B cell (primary cell): ENCODE data around the gene CDHR2.

ENCODE experiments used
- EZH2 ChIP-seq: IDR thresholded peaks from 2 replicates; pipeline ENCODE4 v1.6.1; 2012; ENCODE audit warnings: borderline replicate concordance, low read depth, mild to moderate bottlenecking, moderate library complexity, low read length; ENCODE audit not compliant: insufficient read depth, poor library complexity, severe bottlenecking
- TF ChIP-seq, protein P1 (sequence below): fragments of 200-600 bp; IDR thresholded peaks from one replicate; pipeline ENCODE4 v1.8.0; 2022; ENCODE audit warnings: antibody characterized with exemption, mild to moderate bottlenecking

GRCh38 chr5:176597417-176598389 lies 48.6 kb downstream of the CDHR2 start:
- TF ChIP-seq, protein P1, sequence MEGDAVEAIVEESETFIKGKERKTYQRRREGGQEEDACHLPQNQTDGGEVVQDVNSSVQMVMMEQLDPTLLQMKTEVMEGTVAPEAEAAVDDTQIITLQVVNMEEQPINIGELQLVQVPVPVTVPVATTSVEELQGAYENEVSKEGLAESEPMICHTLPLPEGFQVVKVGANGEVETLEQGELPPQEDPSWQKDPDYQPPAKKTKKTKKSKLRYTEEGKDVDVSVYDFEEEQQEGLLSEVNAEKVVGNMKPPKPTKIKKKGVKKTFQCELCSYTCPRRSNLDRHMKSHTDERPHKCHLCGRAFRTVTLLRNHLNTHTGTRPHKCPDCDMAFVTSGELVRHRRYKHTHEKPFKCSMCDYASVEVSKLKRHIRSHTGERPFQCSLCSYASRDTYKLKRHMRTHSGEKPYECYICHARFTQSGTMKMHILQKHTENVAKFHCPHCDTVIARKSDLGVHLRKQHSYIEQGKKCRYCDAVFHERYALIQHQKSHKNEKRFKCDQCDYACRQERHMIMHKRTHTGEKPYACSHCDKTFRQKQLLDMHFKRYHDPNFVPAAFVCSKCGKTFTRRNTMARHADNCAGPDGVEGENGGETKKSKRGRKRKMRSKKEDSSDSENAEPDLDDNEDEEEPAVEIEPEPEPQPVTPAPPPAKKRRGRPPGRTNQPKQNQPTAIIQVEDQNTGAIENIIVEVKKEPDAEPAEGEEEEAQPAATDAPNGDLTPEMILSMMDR, result no peak
- TF ChIP-seq EZH2, result no peak
